SU-DHL-6 (cell line): Measurements from ENCODE around the gene ATIC.
"Not testable (repeated sequence)": the region's sequence is repeated elsewhere in the genome, so short reads cannot be mapped to it uniquely, and the experiment has no call there.

Experiments
- EZH2phosphoT487 ChIP-seq: fragments of 200-600 bp; sonication (generic), shearing (Covaris generic); conservative IDR thresholded peaks from 2 replicates; pipeline ENCODE4 v1.6.1; 2018; ENCODE audit warnings: mild to moderate bottlenecking, antibody characterized with exemption, low read length, moderate library complexity, mixed read lengths
- TF ChIP-seq, protein P1 (sequence below): fragments of 200-600 bp; sonication (generic); IDR thresholded peaks from one replicate; pipeline ENCODE4 v1.5.1; 2017; ENCODE audit warnings: antibody characterized with exemption, mild to moderate bottlenecking, low read length, moderate library complexity; ENCODE audit not compliant: insufficient read depth, poor library complexity, severe bottlenecking

DNA sequence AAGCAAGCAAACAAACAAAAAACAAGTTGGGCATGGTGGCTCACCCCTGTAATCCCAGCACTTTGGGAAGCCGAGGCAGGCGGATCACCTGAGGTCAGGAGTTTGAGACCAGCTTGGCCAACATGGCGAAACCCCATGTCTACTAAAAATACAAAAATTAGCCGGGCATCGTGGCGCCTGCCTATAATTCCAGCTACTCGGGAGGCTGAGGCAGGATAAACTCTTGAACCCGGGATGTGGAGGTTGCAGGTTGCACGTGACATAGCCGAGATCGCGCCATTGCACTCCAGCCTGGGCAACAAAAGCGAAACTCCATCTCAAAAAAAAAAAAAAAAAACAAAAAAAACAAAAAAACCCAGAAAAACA is 617 bp upstream of the ATIC start:
- TF ChIP-seq, protein P1, sequence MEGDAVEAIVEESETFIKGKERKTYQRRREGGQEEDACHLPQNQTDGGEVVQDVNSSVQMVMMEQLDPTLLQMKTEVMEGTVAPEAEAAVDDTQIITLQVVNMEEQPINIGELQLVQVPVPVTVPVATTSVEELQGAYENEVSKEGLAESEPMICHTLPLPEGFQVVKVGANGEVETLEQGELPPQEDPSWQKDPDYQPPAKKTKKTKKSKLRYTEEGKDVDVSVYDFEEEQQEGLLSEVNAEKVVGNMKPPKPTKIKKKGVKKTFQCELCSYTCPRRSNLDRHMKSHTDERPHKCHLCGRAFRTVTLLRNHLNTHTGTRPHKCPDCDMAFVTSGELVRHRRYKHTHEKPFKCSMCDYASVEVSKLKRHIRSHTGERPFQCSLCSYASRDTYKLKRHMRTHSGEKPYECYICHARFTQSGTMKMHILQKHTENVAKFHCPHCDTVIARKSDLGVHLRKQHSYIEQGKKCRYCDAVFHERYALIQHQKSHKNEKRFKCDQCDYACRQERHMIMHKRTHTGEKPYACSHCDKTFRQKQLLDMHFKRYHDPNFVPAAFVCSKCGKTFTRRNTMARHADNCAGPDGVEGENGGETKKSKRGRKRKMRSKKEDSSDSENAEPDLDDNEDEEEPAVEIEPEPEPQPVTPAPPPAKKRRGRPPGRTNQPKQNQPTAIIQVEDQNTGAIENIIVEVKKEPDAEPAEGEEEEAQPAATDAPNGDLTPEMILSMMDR, result not testable (repeated sequence)
- TF ChIP-seq EZH2phosphoT487, result not testable (repeated sequence)
